Endodermal cell (in vitro differentiated cells): ENCODE results near the gene COL23A1. TPM values are rescaled to one million over a fixed set of nuclear protein-coding genes. Genes with fewer than 3 reads are reported as not detected.

Experiments
- DNase-seq: peaks from one replicate; pipeline ENCODE4 v3.0.0-alpha.2; 2017
- H3K27ac ChIP-seq: 2 replicates; pipeline ENCODE4 v1.5.1; 2013; ENCODE audit warnings: mild to moderate bottlenecking, low read depth, low read length, moderate library complexity
- H3K27me3 ChIP-seq: 2 replicates; pipeline ENCODE4 v1.6.1; 2013; ENCODE audit warnings: mild to moderate bottlenecking, low read length, moderate library complexity; ENCODE audit not compliant: insufficient read depth, control insufficient read depth, poor library complexity, severe bottlenecking
- H3K36me3 ChIP-seq: 2 replicates; pipeline ENCODE4 v1.7.0; 2013; ENCODE audit warnings: mild to moderate bottlenecking, low read length, moderate library complexity; ENCODE audit not compliant: control insufficient read depth, insufficient read depth
- H3K4me1 ChIP-seq: one replicate; pipeline ENCODE4 v1.7.0; 2013; ENCODE audit warnings: low read length; ENCODE audit not compliant: control insufficient read depth, insufficient read depth
- H3K4me3 ChIP-seq: 2 replicates; pipeline ENCODE4 v1.5.1; 2013; ENCODE audit warnings: mild to moderate bottlenecking, low read length, moderate library complexity
- H3K9ac ChIP-seq: 2 replicates; pipeline ENCODE4 v1.6.1; 2013; ENCODE audit warnings: mild to moderate bottlenecking, low read length, moderate library complexity; ENCODE audit not compliant: poor library complexity, severe bottlenecking; ENCODE audit errors: extremely low read depth
- H3K9me3 ChIP-seq: 2 replicates; pipeline ENCODE4 v1.6.1; 2013; ENCODE audit warnings: mild to moderate bottlenecking, low read length, moderate library complexity; ENCODE audit not compliant: control insufficient read depth
- H3K27ac Mint-ChIP-seq: 2 replicates; pipeline ENCODE4 v1.8.0; 2020; ENCODE audit warnings: mixed read lengths
- H3K27me3 Mint-ChIP-seq: 2 replicates; pipeline ENCODE4 v1.8.0; 2021; ENCODE audit warnings: mild to moderate bottlenecking, mixed read lengths; ENCODE audit not compliant: insufficient read depth
- H3K36me3 Mint-ChIP-seq: 2 replicates; pipeline ENCODE4 v1.8.0; 2020; ENCODE audit warnings: low read depth, mixed read lengths
- H3K4me1 Mint-ChIP-seq: 2 replicates; pipeline ENCODE4 v1.8.0; 2020; ENCODE audit warnings: mixed read lengths
- H3K4me3 Mint-ChIP-seq: 2 replicates; pipeline ENCODE4 v1.8.0; 2020; ENCODE audit warnings: mild to moderate bottlenecking, moderate library complexity, mixed read lengths
- H3K9me3 Mint-ChIP-seq: 2 replicates; pipeline ENCODE4 v1.8.0; 2020; ENCODE audit warnings: mild to moderate bottlenecking, mixed read lengths
- CTCF ChIP-seq: fragments of 200-600 bp; sonication (generic); conservative IDR thresholded peaks from 2 replicates; pipeline ENCODE4 v1.5.0; 2021; ENCODE audit warnings: antibody characterized with exemption, mild to moderate bottlenecking
- WGBS, 2 experiments: methylation state at CpG; one replicate each; pipeline versions ENCODE4 v1.1.5 to v1.1.7; 2013; ENCODE audit warnings: missing lambda C conversion rate in 2 of 2, mixed read lengths in 1 of 2; ENCODE audit not compliant: insufficient coverage in 1 of 2, insufficient read length in 1 of 2; 5-methylcytosine and 5-hydroxymethylcytosine counted together
- total RNA-seq, 2 donors: library from RNA; stranded (reverse); fragmentation: NEBNext Ultra II Directional in 1 of 2; extraction: Animal tissue kit (Norgen Biotek cat#: 25700) in 1 of 2; gene quantifications; 2 replicates in 1 of 2; 3 replicates in 1 of 2; pipeline ENCODE4 v1.2.1, GENCODE V29; 2021

COL23A1 gene
- total RNA-seq, 2 donors from 2014 or later: 50.2 to 71.3 TPM

GRCh38 chr5:178430186-178431062, 159.8 kb downstream of the COL23A1 start:
- 93% methylated on average over 16 of the region's 16 CpGs for WGBS, 2 experiments

GRCh38 chr5:178429491-178430185, 160.6 kb downstream of the COL23A1 start:
- no peak for DNase-seq
- Histone ChIP-seq H3K9me3 (peaks cover 6% of the 10 kb centered on the region), H3K27ac (no peak overlapping the region), H3K36me3 (no peaks in the 10 kb centered on the region), H3K27me3 (no peaks in the 10 kb centered on the region), H3K4me1 (peaks cover 4% of the 10 kb centered on the region), H3K4me3 (no peak overlapping the region), H3K9ac (no peak overlapping the region)
- no peak overlapping the region for H3K4me3 Mint-ChIP-seq
- peaks cover 28% of the 10 kb centered on the region for H3K4me1 Mint-ChIP-seq
- no peaks in the 10 kb centered on the region for H3K27me3 Mint-ChIP-seq
- peaks cover 14% of the 10 kb centered on the region for H3K36me3 Mint-ChIP-seq
- TF ChIP-seq CTCF: no peak
- 93 to 97% methylated on average over 7 to 11 of the region's 11 CpGs for WGBS, 2 experiments
- H3K27ac Mint-ChIP-seq: peak overlapping the region; percentile 42
- no peaks in the 10 kb centered on the region for H3K9me3 Mint-ChIP-seq

More at GRCh38 chr5:178430186-178431062, 159.8 kb downstream of the COL23A1 start:
- Mint-ChIP-seq H3K4me3 (no peak overlapping the region), H3K27ac (peak overlapping the region; percentile 42), H3K4me1 (peaks cover 28% of the 10 kb centered on the region), H3K27me3 (no peaks in the 10 kb centered on the region), H3K9me3 (no peaks in the 10 kb centered on the region), H3K36me3 (peaks cover 14% of the 10 kb centered on the region)
- Histone ChIP-seq H3K27me3 (no peaks in the 10 kb centered on the region), H3K4me1 (peaks cover 4% of the 10 kb centered on the region), H3K9ac (no peak overlapping the region), H3K9me3 (peaks cover 6% of the 10 kb centered on the region), H3K36me3 (no peaks in the 10 kb centered on the region), H3K27ac (no peak overlapping the region), H3K4me3 (no peak overlapping the region)
- TF ChIP-seq CTCF: no peak
- DNase-seq: no peak

- H3K36me3 ChIP-seq: no peaks in the 10 kb centered on the region
- no peak for TF ChIP-seq CTCF
- H3K9me3 Mint-ChIP-seq: no peaks in the 10 kb centered on the region
- no peaks in the 10 kb centered on the region for H3K27me3 ChIP-seq
- H3K27ac ChIP-seq: no peak overlapping the region
- H3K36me3 Mint-ChIP-seq: peaks cover 14% of the 10 kb centered on the region
- no peak overlapping the region for H3K9ac ChIP-seq
- peaks cover 26% of the 10 kb centered on the region for H3K4me1 Mint-ChIP-seq
- H3K27me3 Mint-ChIP-seq: no peaks in the 10 kb centered on the region
- peak overlapping the region; percentile 3 for H3K27ac Mint-ChIP-seq
- no peak overlapping the region for H3K4me3 Mint-ChIP-seq
- peaks cover 4% of the 10 kb centered on the region for H3K4me1 ChIP-seq
- H3K4me3 ChIP-seq: no peak overlapping the region
- no peak for DNase-seq
- WGBS, 2 experiments: 85 to 89% methylated on average over 3 to 10 of the region's 10 CpGs
- H3K9me3 ChIP-seq: peaks cover 6% of the 10 kb centered on the region
Measured at GRCh38 chr5:178429156-178429468, 161.1 kb downstream of the COL23A1 start.
